WI38 (cell line): ENCODE measurements around the gene KIAA2012.

ENCODE experiments used
- H3K4me3 ChIP-seq: 2 replicates; pipeline ENCODE4 v1.5.1; 2011; ENCODE audit warnings: low read depth, mild to moderate bottlenecking, control low read depth, low read length
- CTCF ChIP-seq: IDR thresholded peaks from 2 replicates; pipeline ENCODE4 v1.5.1; 2012; ENCODE audit warnings: low read depth, mild to moderate bottlenecking, control low read depth, low read length

KIAA2012 gene

GRCh38 chr2:202148515-202149154, 75.6 kb downstream of the KIAA2012 start:
- no peak overlapping the region for H3K4me3 ChIP-seq
- no peak for TF ChIP-seq CTCF

- TF ChIP-seq CTCF, result no peak
- H3K4me3 ChIP-seq, result no peak overlapping the region
Observed at GRCh38 chr2:202149155-202149762, 76.2 kb downstream of the KIAA2012 start.

- no peak for TF ChIP-seq CTCF
- no peak overlapping the region for H3K4me3 ChIP-seq
Observed at GRCh38 chr2:202149936-202150335, 76.9 kb downstream of the KIAA2012 start.

GRCh38 chr2:202152104-202152715, 79.2 kb downstream of the KIAA2012 start:
- H3K4me3 ChIP-seq, result no peak overlapping the region
- TF ChIP-seq CTCF, result no peak

- TF ChIP-seq CTCF, result no peak
Observed at GRCh38 chr2:202154613-202155012, 81.6 kb downstream of the KIAA2012 start.

GRCh38 chr2:202157211-202157990, 84.3 kb downstream of the KIAA2012 start:
- H3K4me3 ChIP-seq, result no peak overlapping the region
- no peak for TF ChIP-seq CTCF

More at GRCh38 chr2:202154613-202155012, 81.6 kb downstream of the KIAA2012 start:
- H3K4me3 ChIP-seq, result no peak overlapping the region
